GM19438 (cell line): Measurements from ENCODE around the gene SPATA31D1.

Experiments used
- ATAC-seq: cut with Tn5 transposase; IDR thresholded peaks from one replicate; pipeline ENCODE4 v1.9.1; 2021; ENCODE audit warnings: low read depth; ENCODE audit not compliant: unreplicated experiment

Gene SPATA31D1

DNA sequence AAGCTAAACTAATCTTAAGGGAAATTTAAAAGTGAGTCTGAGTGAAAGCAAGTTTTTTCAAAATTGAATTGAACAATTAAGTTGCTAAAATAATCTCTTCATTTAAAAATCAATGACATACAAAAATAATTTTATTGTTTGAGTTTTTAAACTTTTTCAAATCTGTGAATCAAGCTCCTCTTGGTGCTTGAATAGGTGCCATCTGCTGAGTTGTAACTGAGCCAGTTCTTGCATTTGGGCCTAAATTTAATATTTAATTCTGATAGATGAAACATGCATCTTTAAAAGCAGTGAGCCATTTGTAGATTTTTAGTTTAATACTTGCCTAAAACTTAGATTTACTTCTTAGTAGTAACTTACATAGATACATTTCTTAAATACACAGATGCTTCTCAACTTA is 31.8 kb downstream of the SPATA31D1 start:
- no peak for ATAC-seq

DNA sequence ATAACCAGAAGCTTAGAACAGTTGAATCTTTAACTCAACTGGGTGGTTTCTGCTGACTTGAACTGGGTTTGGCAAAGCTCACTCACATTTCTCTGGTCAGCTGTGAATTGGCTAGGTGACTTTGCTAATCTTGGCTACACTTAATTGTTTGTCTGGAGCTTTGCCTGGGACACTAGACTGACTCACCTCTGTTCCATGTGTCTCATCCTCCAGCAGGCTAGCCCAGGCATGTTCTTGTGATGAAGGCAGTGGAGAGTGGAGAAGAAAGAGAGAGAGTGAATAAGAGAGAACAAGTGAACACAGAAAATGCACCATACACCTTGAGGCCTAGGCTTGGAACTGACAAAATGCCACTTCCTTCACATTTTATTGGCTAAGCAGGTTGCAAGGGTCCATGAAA is 32.6 kb downstream of the SPATA31D1 start:
- no peak for ATAC-seq

DNA sequence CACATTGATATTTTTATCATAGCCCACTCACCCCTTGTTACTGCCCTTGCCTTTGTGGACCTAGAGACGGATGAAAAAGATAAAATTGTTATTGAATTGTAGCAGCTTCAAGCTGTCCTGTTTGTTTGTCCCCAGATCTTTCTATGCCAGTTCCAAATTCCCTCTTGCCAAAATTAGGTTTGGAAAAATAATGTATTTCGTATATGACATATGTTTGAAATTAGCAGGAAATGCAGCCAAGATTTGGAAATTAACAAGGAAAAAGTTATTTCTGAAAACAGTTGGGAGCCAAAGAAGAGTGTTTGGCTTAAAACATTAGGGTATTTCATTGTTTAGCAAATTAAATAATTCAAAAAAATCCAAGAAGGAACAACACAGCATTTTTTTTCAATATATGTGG is 33.5 kb downstream of the SPATA31D1 start:
- no peak for ATAC-seq

DNA sequence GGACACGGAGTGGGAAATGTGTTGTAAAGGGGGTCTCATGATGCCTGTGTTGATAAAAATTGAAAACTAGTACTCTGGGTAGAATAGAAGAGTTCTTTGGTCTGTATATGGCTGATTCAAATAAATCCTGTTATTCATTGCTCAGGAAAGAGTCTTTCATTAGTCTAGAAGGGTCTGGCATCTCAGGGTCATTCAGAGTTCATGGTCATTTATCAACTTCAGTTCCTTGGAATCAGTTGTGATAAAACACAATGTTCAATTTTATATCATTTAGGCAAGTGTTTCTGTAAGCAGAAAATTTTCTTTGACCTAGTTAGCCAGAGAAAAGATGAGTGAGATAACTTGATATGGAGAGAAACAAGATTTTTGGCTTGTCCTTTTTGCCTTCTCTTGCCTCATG is 36.3 kb downstream of the SPATA31D1 start:
- no peak for ATAC-seq

DNA sequence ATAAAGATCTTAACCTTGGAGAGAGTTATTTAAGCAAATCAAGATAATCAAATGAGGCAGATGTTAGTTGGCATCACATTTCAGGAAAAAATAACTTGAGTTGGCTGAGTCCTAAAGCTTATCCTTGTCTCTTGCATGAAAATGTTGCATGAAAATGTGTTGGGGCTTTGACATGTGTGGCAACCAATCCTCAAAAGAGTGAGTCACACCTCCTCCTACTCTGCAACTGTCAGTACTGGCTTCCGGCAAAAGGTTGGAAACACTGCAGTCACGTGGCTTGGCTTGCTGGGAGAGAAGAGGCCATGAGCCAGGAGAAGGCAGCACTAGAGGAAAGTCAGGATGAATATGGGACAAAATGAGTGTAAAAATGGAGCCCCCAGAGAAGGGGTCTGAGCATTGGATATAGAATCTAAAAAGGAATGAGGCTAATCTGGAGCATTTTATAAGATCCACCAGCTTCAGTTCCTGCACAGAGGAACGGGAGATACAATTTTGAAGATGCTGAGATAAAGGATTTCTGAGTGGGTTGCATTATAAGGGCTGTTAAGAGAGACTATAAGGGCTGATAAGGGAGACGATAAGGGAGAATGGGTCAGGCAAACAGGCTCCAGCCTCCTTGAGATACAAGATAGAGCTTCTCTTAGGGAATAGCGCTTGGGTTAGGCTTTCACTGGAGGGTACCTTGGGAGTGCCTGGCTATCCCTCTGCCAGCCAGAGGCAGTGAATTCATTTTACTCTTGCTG is 43.1 kb downstream of the SPATA31D1 start:
- no peak for ATAC-seq

DNA sequence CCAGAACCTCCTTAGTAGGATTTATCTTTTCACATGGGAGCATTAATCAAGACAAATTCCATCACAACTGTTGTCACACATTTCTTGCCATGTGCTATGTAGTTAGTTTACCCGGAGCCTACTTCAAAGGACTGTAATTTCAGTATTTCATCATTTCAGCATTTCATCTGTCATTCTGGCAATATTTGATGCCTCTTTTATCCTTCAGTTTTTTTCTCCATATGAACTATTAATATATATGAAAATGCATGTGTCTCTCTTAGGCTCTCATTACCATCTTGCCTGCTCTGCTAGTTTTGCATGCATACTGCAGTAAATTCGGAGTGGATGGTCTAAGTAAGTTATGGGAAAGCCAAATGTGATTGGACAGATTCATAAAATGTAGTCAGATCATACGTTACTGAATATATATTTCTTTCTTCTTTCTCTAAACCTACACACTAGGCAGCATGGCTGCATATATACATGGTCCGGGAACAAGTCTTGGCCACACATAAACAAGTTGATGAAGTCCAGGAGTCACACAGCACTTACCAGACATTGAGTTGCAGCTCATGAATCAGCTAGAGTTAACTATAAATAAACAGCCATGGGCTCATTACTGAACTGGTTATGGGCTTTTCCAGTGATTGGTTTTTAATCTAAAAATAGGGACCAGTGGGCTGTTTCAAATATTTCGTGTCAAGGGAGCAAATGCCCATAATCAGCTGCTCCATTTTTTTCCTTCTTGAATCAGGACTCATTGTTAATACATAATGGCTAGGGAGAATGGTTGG is 46.6 kb downstream of the SPATA31D1 start:
- no peak for ATAC-seq

DNA sequence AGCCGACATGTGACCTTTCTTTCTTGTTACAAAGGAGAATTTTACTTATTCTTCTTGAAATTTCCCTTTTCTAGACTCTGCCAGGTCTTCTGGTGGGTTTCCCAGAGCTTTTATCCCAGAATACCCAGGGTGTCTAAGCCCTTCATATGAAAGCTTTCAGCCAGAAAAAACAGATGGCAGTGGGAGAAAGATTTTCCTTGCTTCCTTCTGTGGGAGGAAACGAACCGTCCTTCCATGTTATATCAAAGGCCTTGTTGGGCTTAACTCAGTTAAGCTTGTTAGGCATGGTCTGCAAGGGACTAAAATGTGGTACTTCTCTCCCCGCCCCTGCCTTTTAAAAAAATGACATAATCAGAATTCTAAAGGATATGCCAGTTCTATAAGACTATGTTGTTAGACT is 47.5 kb downstream of the SPATA31D1 start:
- ATAC-seq, result no peak

DNA sequence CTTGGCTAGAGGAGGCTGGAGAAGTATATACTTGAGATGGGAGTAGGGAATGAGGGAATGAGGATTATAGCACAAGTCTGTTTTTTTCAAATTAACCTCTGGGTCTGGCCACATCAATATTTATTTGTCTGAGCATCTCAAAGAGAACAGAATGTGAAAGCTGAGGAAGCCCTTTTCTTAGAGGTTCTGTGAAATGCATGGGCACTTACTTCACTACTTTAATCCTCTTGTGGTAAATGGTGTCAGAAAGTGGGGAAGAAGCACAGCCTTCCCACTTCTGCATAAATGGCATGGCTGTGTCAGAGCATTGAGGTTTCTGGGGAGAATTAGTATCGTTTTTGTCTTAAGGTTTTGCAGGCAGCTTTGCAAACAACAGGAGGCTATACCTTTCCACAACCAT is 48.6 kb downstream of the SPATA31D1 start:
- ATAC-seq, result no peak

DNA sequence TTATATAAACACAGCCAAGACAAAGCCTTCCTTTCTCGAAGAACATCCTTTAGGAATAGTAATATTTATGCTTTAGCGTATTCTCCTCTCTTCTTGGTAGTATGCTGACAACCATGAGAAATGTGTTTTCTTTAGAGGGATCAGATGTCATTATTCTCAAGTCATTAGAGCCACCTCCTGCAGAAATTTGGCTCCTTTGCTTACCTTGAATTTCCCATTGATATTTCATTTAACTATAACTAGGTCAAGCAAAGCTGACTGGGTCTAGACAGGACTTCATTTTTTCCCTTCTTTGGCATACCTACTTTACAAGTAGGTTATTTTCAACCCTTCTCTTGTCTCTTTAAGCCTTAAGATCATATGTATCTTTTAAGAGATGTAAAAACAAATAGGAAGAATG is 50.3 kb downstream of the SPATA31D1 start:
- ATAC-seq, result no peak
